Astrocyte (in vitro differentiated cells and primary cell): Measurements from ENCODE around the gene NSUN3.

Experiments used
- CTCF ChIP-seq: IDR thresholded peaks from 2 replicates; pipeline ENCODE4 v1.5.1; 2011; ENCODE audit warnings: low read depth, mild to moderate bottlenecking, inconsistent platforms, low read length, moderate library complexity; ENCODE audit not compliant: insufficient read depth
- EZH2 ChIP-seq: IDR thresholded peaks from 2 replicates; pipeline ENCODE4 v1.6.1; 2012; ENCODE audit warnings: mild to moderate bottlenecking, low read length, inconsistent platforms; ENCODE audit not compliant: insufficient read depth

DNA sequence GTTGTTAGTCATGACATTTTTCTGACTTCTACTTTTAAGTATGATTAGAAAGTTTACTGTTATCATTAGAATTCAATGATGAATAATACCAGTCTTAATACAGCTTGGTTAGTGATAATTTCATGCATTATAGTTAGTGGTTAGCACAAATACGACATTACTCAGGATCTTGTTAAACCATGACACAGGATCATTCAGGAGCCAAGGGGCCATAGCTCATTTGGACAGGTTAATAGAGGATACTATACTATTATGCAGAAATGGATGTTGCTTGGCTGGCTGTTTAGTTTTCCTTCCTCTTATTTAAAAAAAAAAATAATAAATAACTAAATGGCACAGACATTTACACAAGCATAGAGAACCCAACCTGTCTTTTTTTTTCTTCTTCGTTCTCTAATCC, 55.5 kb downstream of the NSUN3 start:
- TF ChIP-seq CTCF, result no peak
- no peak for TF ChIP-seq EZH2
